ENCODE data around the gene GABARAPL2. TPM values are rescaled to one million over a fixed set of nuclear protein-coding genes. Genes with fewer than 3 reads are reported as not detected.

GABARAPL2 gene
- total and polyA plus RNA-seq, 12 donors, result 93.9 to 200 (median 167) TPM

DNA sequence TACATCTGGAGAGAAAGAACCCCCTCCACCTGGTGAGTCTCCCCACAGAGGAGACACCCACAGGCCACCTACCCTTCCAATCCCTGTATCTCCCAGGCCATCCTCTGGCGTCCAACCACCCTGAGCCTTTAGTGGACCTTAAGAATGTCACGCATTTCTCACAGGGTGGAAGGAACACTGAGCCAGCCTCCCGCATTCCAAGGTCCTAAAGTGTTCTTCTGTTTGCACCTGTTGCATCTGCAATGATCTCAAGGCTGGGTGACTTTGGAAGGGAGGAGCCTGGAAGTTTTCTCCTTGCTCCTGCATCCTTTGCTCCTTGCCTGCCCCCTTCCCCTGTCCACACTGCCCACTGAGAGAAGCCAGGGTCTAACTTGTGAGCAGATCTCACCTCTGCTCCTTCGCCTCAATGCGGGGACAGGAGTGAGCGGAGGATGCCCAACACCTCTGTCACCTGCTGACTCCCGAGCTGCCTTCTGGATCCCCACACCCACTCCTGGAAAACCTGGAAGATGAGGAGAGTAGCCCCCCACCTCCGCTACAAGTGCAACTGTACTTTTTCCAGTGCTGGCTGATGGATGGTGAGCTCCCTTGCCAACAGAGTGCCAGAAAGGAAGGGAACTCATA lies 33.9 kb upstream of the GABARAPL2 start:
- intact Hi-C loops (cut with DNase I), result no loop called here
- Histone ChIP-seq H3K27me3 (no peaks in the 10 kb centered on the region), H3K9me3 (replicated peaks in 1 of 3) (no peaks in the 10 kb centered on the region), H3K27ac (no peak overlapping the region), H3K36me3 (replicated peaks in 1 of 2) (no peaks in the 10 kb centered on the region), H3K4me1 (replicated peaks in 1 of 2) (no peaks in the 10 kb centered on the region), H3K4me3 (no peak overlapping the region)
- 80 to 86% (median 84%) methylated on average over 7 to 8 of the region's 8 CpGs for WGBS, 4 donors
- no peak for TF ChIP-seq POLR2A (IDR thresholded peaks at IDR 0.05)
- TF ChIP-seq, protein P1, sequence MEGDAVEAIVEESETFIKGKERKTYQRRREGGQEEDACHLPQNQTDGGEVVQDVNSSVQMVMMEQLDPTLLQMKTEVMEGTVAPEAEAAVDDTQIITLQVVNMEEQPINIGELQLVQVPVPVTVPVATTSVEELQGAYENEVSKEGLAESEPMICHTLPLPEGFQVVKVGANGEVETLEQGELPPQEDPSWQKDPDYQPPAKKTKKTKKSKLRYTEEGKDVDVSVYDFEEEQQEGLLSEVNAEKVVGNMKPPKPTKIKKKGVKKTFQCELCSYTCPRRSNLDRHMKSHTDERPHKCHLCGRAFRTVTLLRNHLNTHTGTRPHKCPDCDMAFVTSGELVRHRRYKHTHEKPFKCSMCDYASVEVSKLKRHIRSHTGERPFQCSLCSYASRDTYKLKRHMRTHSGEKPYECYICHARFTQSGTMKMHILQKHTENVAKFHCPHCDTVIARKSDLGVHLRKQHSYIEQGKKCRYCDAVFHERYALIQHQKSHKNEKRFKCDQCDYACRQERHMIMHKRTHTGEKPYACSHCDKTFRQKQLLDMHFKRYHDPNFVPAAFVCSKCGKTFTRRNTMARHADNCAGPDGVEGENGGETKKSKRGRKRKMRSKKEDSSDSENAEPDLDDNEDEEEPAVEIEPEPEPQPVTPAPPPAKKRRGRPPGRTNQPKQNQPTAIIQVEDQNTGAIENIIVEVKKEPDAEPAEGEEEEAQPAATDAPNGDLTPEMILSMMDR (IDR thresholded peaks at IDR 0.05), result no peak
- no peak for DNase-seq

DNA sequence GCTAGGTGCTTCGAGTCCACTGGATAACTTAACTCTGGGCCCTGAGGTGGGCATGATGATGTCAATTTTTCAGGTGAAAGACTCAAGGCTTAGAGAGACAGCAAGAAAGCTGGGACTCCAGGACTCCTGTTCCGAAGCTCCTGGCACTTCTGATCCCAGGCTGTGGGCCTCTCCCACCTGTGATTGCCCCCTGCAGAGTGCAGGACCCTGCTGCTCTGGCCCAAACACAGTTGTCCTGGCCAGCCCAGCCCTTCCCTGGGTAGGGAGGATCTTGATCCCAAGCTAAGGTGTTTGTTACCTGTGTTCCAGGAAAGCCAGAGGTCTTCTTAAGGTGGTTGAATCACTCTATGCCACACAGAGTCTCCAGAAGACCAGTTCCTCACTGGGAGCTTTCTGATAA lies 33.4 kb upstream of the GABARAPL2 start:
- TF ChIP-seq, protein P1 (IDR thresholded peaks at IDR 0.05), result no peak
- TF ChIP-seq POLR2A (IDR thresholded peaks at IDR 0.05), result no peak
- Histone ChIP-seq H3K27me3 (no peaks in the 10 kb centered on the region), H3K4me1 (replicated peaks in 1 of 2) (no peaks in the 10 kb centered on the region), H3K9me3 (replicated peaks in 1 of 3) (no peaks in the 10 kb centered on the region), H3K27ac (no peak overlapping the region), H3K4me3 (no peak overlapping the region), H3K36me3 (replicated peaks in 1 of 2) (no peaks in the 10 kb centered on the region)
- WGBS, 4 donors, result 78 to 93% (median 81%) methylated on average over 2 of the region's 2 CpGs
- intact Hi-C loops (cut with DNase I), result no loop called here
- DNase-seq, result no peak

DNA sequence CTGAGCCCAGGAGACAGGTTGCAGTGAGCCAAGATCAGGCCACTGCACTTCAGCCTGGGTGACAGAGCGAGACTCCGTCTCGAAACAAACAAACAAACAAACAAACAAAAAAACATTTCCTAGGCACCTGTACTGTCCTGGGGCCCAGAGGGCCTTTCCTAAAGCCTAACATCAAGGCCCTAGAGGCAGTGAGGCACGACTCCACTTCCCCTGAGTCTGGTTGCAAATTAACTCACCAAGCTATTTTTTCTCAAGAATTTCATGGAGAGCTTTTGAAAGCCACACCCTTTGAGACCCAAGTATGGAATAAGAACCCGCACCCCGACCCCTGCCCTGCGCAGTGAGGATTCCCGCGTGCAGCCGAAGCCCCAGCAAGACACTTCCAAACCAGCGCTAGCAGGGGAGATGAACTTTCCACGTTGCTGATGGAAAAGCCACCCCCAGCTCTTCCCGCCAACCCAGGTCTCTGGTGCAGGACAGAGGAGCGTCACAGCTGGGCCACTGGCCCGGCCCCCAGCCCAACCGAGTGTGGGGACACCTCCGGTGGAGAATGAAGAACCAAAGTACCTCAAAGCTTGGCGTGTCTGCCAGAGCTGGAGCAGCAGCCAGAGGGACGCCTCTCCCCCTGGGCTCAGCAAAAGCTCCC lies 31.5 kb upstream of the GABARAPL2 start:
- Histone ChIP-seq H3K27me3 (no peaks in the 10 kb centered on the region), H3K4me1 (replicated peaks in 1 of 2) (no peaks in the 10 kb centered on the region), H3K9me3 (replicated peaks in 1 of 3) (no peaks in the 10 kb centered on the region), H3K27ac (no peak overlapping the region), H3K4me3 (no peak overlapping the region), H3K36me3 (replicated peaks in 1 of 2) (no peaks in the 10 kb centered on the region)
- DNase-seq, result no peak
- WGBS, 4 donors, result 78 to 92% (median 88%) methylated on average over 13 to 19 of the region's 19 CpGs
- no peak for TF ChIP-seq POLR2A (IDR thresholded peaks at IDR 0.05)
- TF ChIP-seq, protein P1 (IDR thresholded peaks at IDR 0.05), result no peak
- intact Hi-C loops (cut with DNase I), result no loop called here

DNA sequence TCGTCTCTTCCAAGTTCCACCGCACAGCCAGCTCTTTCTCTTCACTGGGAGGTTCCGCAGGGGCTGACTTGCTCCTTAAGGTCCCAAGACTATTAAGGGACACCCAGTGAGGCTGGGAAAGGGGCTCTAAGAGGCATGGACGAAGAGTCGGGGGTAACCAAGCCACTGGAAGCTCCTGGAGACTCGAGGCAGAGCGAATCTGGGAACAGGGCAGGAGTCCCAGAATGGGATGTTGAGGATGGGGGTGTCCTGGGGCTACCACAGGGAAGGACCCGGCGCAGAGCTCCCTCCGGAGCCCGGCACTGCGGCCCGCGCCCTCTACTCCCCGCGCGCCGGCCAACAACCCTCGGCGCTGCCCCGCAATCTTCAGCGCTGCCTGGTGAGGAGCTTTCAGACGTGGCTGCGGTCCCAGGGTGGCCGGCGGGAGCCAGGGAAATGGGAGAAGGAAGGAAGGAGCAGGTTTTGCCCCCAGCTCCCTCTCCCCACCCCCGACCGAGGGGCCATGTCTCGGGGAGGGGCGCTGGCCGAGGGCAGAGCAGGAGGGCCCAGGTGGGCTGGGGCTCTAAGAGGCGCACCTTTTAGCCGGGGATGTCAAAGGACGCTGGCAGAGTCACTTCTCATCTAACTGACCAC lies 30.9 kb upstream of the GABARAPL2 start:
- no peak for TF ChIP-seq POLR2A (IDR thresholded peaks at IDR 0.05)
- TF ChIP-seq, protein P1 (IDR thresholded peaks at IDR 0.05), result no peak
- DNase-seq, result no peak
- intact Hi-C loops (cut with DNase I), result no loop called here
- H3K4me3 ChIP-seq, result no peak overlapping the region
- WGBS, 4 donors, result 57 to 77% (median 68%) methylated on average over 18 to 34 of the region's 34 CpGs
- no peaks in the 10 kb centered on the region for H3K9me3 ChIP-seq (replicated peaks in 1 of 3)
- H3K4me1 ChIP-seq (replicated peaks in 1 of 2), result no peaks in the 10 kb centered on the region
- H3K27me3 ChIP-seq, result no peaks in the 10 kb centered on the region
- H3K27ac ChIP-seq, result no peak overlapping the region
- H3K36me3 ChIP-seq (replicated peaks in 1 of 2), result no peaks in the 10 kb centered on the region

Measured in adrenal gland (tissue), 12 donors.